ENCODE results near the gene SLC29A2. TPM values are rescaled to one million over a fixed set of nuclear protein-coding genes. Genes with fewer than 3 reads are reported as not detected.

Gene SLC29A2
- total RNA-seq, 1 experiment from 2014 or later = 36.1 TPM

DNA sequence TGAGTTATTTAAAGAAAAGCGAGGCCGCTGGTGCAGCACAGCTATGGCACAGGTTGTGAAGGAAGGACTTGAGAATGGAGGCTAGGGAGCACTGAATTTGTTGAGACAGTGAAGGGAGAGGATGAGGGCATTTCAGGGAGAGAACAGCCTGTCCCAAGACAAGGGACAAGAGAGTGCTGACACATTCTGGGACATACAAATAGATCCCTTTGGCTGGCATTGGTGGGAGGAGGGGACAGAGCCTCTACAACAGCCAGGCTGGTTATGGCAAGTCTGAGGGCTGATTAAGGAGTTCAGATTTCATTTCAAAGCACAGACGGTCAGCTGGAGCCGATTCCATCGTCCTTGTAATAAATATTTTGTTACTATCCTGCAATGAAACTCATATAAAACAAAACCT lies 1.7 kb upstream of the SLC29A2 start:
- no peak overlapping the region for H2AFZ ChIP-seq
- ChIA-PET POLR2A (ENCODE audit: unreplicated experiment) (interaction anchor here (0.7 kb wide), 1 partner anchor 28 kb away, joined by 5 read pairs; no protein-coding TSS in a partner anchor), CTCF (interaction anchor here (0.7 kb wide), 1 partner anchor 876 kb away, joined by 6 read pairs; no protein-coding TSS in a partner anchor)
- H3K79me2 ChIP-seq (ENCODE audit: low read depth) = peaks cover 29% of the 10 kb centered on the region
- H3F3A ChIP-seq (ENCODE audit: insufficient read depth, low read depth) = peaks cover 32% of the 10 kb centered on the region
- no peak overlapping the region for H3K27ac ChIP-seq
- peaks cover 24% of the 10 kb centered on the region for H3K4me1 ChIP-seq (replicated peaks; ENCODE audit: insufficient read depth)
- H3K36me3 ChIP-seq (ENCODE audit: low read depth) = peaks cover 2% of the 10 kb centered on the region; the same call in 1 of the 2 replicates
- peak overlapping the region; percentile 13; the same call in 1 of the 2 replicates for H3K4me2 ChIP-seq
- no peaks in the 10 kb centered on the region for H3K27me3 ChIP-seq (ENCODE audit: insufficient read depth, low read depth)
- H3K4me3 ChIP-seq = no peak overlapping the region
- intact Hi-C loops (cut with micrococcal nuclease; ENCODE audit: unreplicated experiment) = loop anchor here (5.0 kb wide), 1 partner anchor 61 kb away; no protein-coding TSS in a partner anchor
- H3K9me2 ChIP-seq (ENCODE audit: insufficient read depth) = no peaks in the 10 kb centered on the region
- no peak for DNase-seq
- H4K20me1 ChIP-seq (ENCODE audit: insufficient read depth) = peaks cover 18% of the 10 kb centered on the region
- no peaks in the 10 kb centered on the region for H3K9me3 ChIP-seq (ENCODE audit: insufficient read depth, low read depth)
- no TSS peak for BruUV-seq (replicated peaks)
- TF ChIP-seq EZH2 (IDR thresholded peaks at IDR 0.05; ENCODE audit: low read depth) = no peak

DNA sequence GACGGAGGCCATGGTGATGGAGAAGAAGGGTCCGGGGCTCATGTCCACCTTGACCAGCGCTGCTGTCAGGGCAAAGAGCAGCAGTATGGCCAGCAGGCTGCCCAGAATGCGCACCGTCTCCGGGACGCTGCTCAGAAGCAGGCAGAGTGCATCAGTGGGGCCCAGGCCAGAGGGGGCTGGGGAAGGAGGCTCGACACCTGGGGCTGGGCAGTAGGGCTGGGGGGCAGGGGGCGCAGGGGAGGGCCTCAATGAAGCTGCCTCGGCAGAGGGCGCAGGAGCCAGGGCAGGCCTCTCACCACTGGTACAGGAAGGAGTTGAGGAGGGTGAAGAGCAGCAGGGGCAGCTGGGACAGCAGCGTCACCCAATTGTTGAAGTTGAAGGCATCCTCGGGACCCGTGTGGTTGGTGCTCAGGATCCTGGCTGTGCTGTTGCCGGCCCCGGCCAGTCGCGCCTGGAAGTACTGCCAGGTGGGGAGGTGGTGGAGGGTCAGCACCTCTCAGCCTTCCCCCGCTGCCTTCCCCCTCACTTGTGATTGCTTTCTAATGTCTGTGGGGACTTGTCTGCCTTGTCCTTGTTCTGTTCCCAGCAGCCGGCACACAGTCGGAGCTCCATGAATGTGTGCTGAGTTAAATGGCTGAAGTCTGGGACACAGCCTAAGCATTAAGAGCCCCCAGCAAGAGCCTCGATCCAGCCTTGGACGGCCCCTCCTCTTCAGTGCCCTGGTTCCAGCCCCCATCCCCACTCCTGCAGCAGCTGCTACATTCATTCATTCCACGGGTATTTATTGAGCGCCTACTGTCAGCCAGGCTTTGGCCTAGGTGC lies 2.3 kb downstream of the SLC29A2 start:
- H3K27ac ChIP-seq = no peak overlapping the region
- CTCF ChIA-PET = interaction anchor here (0.6 to 1.8 kb wide), 2 partner anchors 17 to 80 kb away, joined by 4 to 11 read pairs; partner anchors contain the start of gene YIF1A
- peak overlapping the region; percentile 95; the same call in 1 of the 2 replicates for H3K4me3 ChIP-seq

DNA sequence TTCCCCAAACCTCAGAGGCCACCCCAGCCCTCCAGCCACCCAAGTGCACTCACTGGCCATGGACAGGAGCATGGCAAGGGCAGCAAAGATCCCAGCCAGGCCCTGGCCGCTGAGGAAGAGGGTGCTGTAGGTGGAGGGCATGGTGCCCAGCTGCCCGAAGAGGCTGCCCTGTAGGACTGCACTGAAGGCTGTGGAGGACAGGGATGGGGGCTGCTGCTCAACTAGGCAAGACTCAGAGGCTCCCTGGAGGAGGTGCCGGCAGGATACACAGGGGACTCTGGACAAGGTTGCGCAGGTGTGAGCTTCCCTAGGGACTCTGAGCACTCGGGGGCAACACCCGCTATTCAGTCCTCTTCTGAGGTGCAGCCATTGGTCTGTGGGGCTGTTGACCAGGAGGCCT lies 3.1 kb downstream of the SLC29A2 start:
- ChIA-PET POLR2A (ENCODE audit: unreplicated experiment) (no interaction called here), CTCF (no interaction called here)
- no peak overlapping the region for H3K4me3 ChIP-seq
- no peak overlapping the region for H3K4me2 ChIP-seq
- peaks cover 25% of the 10 kb centered on the region for H3K36me3 ChIP-seq (ENCODE audit: low read depth)
- peaks cover 31% of the 10 kb centered on the region for H3K79me2 ChIP-seq (ENCODE audit: low read depth)
- DNase-seq = no peak
- H3K27me3 ChIP-seq (ENCODE audit: insufficient read depth, low read depth) = no peaks in the 10 kb centered on the region
- H3F3A ChIP-seq (ENCODE audit: insufficient read depth, low read depth) = peaks cover 67% of the 10 kb centered on the region
- H3K27ac ChIP-seq = no peak overlapping the region
- peaks cover 23% of the 10 kb centered on the region for H3K4me1 ChIP-seq (replicated peaks; ENCODE audit: insufficient read depth)
- no peaks in the 10 kb centered on the region for H3K9me2 ChIP-seq (ENCODE audit: insufficient read depth)
- intact Hi-C loops (cut with micrococcal nuclease; ENCODE audit: unreplicated experiment) = no loop called here
- TF ChIP-seq EZH2 (IDR thresholded peaks at IDR 0.05; ENCODE audit: low read depth) = no peak
- TF ChIP-seq, protein P1, sequence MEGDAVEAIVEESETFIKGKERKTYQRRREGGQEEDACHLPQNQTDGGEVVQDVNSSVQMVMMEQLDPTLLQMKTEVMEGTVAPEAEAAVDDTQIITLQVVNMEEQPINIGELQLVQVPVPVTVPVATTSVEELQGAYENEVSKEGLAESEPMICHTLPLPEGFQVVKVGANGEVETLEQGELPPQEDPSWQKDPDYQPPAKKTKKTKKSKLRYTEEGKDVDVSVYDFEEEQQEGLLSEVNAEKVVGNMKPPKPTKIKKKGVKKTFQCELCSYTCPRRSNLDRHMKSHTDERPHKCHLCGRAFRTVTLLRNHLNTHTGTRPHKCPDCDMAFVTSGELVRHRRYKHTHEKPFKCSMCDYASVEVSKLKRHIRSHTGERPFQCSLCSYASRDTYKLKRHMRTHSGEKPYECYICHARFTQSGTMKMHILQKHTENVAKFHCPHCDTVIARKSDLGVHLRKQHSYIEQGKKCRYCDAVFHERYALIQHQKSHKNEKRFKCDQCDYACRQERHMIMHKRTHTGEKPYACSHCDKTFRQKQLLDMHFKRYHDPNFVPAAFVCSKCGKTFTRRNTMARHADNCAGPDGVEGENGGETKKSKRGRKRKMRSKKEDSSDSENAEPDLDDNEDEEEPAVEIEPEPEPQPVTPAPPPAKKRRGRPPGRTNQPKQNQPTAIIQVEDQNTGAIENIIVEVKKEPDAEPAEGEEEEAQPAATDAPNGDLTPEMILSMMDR (conservative IDR thresholded peaks at IDR 0.05) = no peak
- H3K9me3 ChIP-seq (ENCODE audit: insufficient read depth, low read depth) = no peaks in the 10 kb centered on the region
- no peak overlapping the region for H2AFZ ChIP-seq
- BruUV-seq (replicated peaks) = no TSS peak
- H4K20me1 ChIP-seq (ENCODE audit: insufficient read depth) = peaks cover 38% of the 10 kb centered on the region

More for the DNA sequence above, 2.3 kb downstream of the SLC29A2 start:
- TF ChIP-seq, protein P1 (conservative IDR thresholded peaks at IDR 0.05) = no peak
- TF ChIP-seq EZH2 (IDR thresholded peaks at IDR 0.05; ENCODE audit: low read depth) = no peak
- Histone ChIP-seq H3K9me3 (ENCODE audit: insufficient read depth, low read depth) (no peaks in the 10 kb centered on the region), H3K9me2 (ENCODE audit: insufficient read depth) (no peaks in the 10 kb centered on the region), H3K4me1 (replicated peaks; ENCODE audit: insufficient read depth) (peaks cover 24% of the 10 kb centered on the region), H3K27me3 (ENCODE audit: insufficient read depth, low read depth) (no peaks in the 10 kb centered on the region), H3K4me2 (peak overlapping the region; percentile 80), H3K79me2 (ENCODE audit: low read depth) (peaks cover 31% of the 10 kb centered on the region), H2AFZ (no peak overlapping the region), H4K20me1 (ENCODE audit: insufficient read depth) (peaks cover 35% of the 10 kb centered on the region), H3K36me3 (ENCODE audit: low read depth) (peaks cover 25% of the 10 kb centered on the region), H3F3A (ENCODE audit: insufficient read depth, low read depth) (peaks cover 63% of the 10 kb centered on the region)
- DNase-seq = no peak
- intact Hi-C loops (cut with micrococcal nuclease; ENCODE audit: unreplicated experiment) = no loop called here
- POLR2A ChIA-PET (ENCODE audit: unreplicated experiment) = interaction anchor here (0.7 kb wide), 1 partner anchor 24 kb away, joined by 3 read pairs; no protein-coding TSS in a partner anchor
- BruUV-seq (replicated peaks) = no TSS peak

Measured in PC-9 (cell line).